Activated T-helper 9 cell treated with anti-CD3 and anti-CD28 coated beads, Interleukin-2, amount 50 U/mL, for 16 hours (primary cell): Measurements from ENCODE around the gene KIF26A.
A peak's percentile ranks its signal among the peaks of the same experiment; 100 is the strongest.

ENCODE experiments used
- DNase-seq: peaks from one replicate; pipeline ENCODE4 v3.0.0-alpha.2; 2020; ENCODE audit warnings: low read depth

The KIF26A gene

GRCh38 chr14:104138098-104138717 lies at the start of gene KIF26A:
KIF26A (plus strand) TSS chr14:104138587; CDS start chr14:104138723, 136 bp downstream.
- DNase-seq: no peak

- no peak for DNase-seq
These were observed 48.2 kb upstream of the KIF26A start for GRCh38 chr14:104090071-104090748.

- no peak for DNase-seq
These were observed 47.1 kb upstream of the KIF26A start for GRCh38 chr14:104091061-104091926.

- no peak for DNase-seq
These were observed 46.2 kb upstream of the KIF26A start for GRCh38 chr14:104091927-104092771.

- no peak for DNase-seq
These were observed 45.4 kb upstream of the KIF26A start for GRCh38 chr14:104092931-104093365.

GRCh38 chr14:104093366-104094055 lies 44.9 kb upstream of the KIF26A start:
- DNase-seq: no peak

- no peak for DNase-seq
These were observed 44.2 kb upstream of the KIF26A start for GRCh38 chr14:104094056-104094708.

GRCh38 chr14:104094709-104095425 lies 43.5 kb upstream of the KIF26A start:
- DNase-seq: peak; percentile 54

GRCh38 chr14:104095426-104096310 lies 42.7 kb upstream of the KIF26A start:
- no peak for DNase-seq

- DNase-seq: no peak
These were observed 42.1 kb upstream of the KIF26A start for GRCh38 chr14:104096318-104096717.

GRCh38 chr14:104096751-104097700 lies 41.4 kb upstream of the KIF26A start:
- no peak for DNase-seq

GRCh38 chr14:104098272-104099095 lies 39.9 kb upstream of the KIF26A start:
- DNase-seq: no peak

- no peak for DNase-seq
These were observed 39.0 kb upstream of the KIF26A start for GRCh38 chr14:104099096-104100041.

GRCh38 chr14:104100171-104101085 lies 38.0 kb upstream of the KIF26A start:
- no peak for DNase-seq
